ENCODE measurements around the gene PHOSPHO1.

PHOSPHO1 gene

GRCh38 chr17:49260011-49260816 is 29.6 kb upstream of the PHOSPHO1 start:
- peak; percentile 59 for DNase-seq (ENCODE audit: insufficient read length)
- FAIRE-seq = no peak
- no peak for TF ChIP-seq TAF1 (IDR thresholded peaks at IDR 0.05; ENCODE audit: borderline replicate concordance, low read depth, low read length)

GRCh38 chr17:49259663-49260010 is 29.1 kb upstream of the PHOSPHO1 start:
- FAIRE-seq = no peak
- TF ChIP-seq POLR2A (IDR thresholded peaks at IDR 0.05; ENCODE audit: low read depth, low read length) (no peak), TAF1 (IDR thresholded peaks at IDR 0.05; ENCODE audit: borderline replicate concordance, low read depth, low read length) (no peak), POLR2AphosphoS5 (IDR thresholded peaks at IDR 0.05; ENCODE audit: low read depth, low read length) (no peak)
- DNase-seq (ENCODE audit: insufficient read length) = no peak

- no peak for DNase-seq (ENCODE audit: insufficient read length)
- FAIRE-seq = no peak
- no peak for TF ChIP-seq POLR2AphosphoS5 (IDR thresholded peaks at IDR 0.05; ENCODE audit: low read depth, low read length)
Measured at GRCh38 chr17:49258394-49258793, 27.8 kb upstream of the PHOSPHO1 start.

- TF ChIP-seq TAF1 (IDR thresholded peaks at IDR 0.05; ENCODE audit: borderline replicate concordance, low read depth, low read length) = no peak
- no peak for TF ChIP-seq POLR2A (IDR thresholded peaks at IDR 0.05; ENCODE audit: low read depth, low read length)
- TF ChIP-seq POLR2AphosphoS5 (IDR thresholded peaks at IDR 0.05; ENCODE audit: low read depth, low read length) = no peak
- FAIRE-seq = no peak
- no peak for DNase-seq (ENCODE audit: insufficient read length)
Measured at GRCh38 chr17:49255125-49255524, 24.5 kb upstream of the PHOSPHO1 start.

GRCh38 chr17:49254066-49254465 is 23.5 kb upstream of the PHOSPHO1 start:
- FAIRE-seq (no peak), DNase-seq (ENCODE audit: insufficient read length) (no peak)
- TF ChIP-seq POLR2AphosphoS5 (IDR thresholded peaks at IDR 0.05; ENCODE audit: low read depth, low read length) (no peak), POLR2A (IDR thresholded peaks at IDR 0.05; ENCODE audit: low read depth, low read length) (no peak), TAF1 (IDR thresholded peaks at IDR 0.05; ENCODE audit: borderline replicate concordance, low read depth, low read length) (no peak)

- TF ChIP-seq POLR2AphosphoS5 (IDR thresholded peaks at IDR 0.05; ENCODE audit: low read depth, low read length) (no peak), TAF1 (IDR thresholded peaks at IDR 0.05; ENCODE audit: borderline replicate concordance, low read depth, low read length) (no peak), POLR2A (IDR thresholded peaks at IDR 0.05; ENCODE audit: low read depth, low read length) (no peak)
- FAIRE-seq = no peak
- no peak for DNase-seq (ENCODE audit: insufficient read length)
Measured at GRCh38 chr17:49252148-49252695, 21.6 kb upstream of the PHOSPHO1 start.

GRCh38 chr17:49249890-49250522 is 19.4 kb upstream of the PHOSPHO1 start:
- DNase-seq (ENCODE audit: insufficient read length) = no peak
- FAIRE-seq = no peak
- TF ChIP-seq POLR2AphosphoS5 (IDR thresholded peaks at IDR 0.05; ENCODE audit: low read depth, low read length) (no peak), POLR2A (IDR thresholded peaks at IDR 0.05; ENCODE audit: low read depth, low read length) (no peak), TAF1 (IDR thresholded peaks at IDR 0.05; ENCODE audit: borderline replicate concordance, low read depth, low read length) (no peak)

GRCh38 chr17:49249292-49249794 is 18.8 kb upstream of the PHOSPHO1 start:
- no peak for FAIRE-seq
- no peak for DNase-seq (ENCODE audit: insufficient read length)
- no peak for TF ChIP-seq TAF1 (IDR thresholded peaks at IDR 0.05; ENCODE audit: borderline replicate concordance, low read depth, low read length)
- TF ChIP-seq POLR2AphosphoS5 (IDR thresholded peaks at IDR 0.05; ENCODE audit: low read depth, low read length) = no peak
- no peak for TF ChIP-seq POLR2A (IDR thresholded peaks at IDR 0.05; ENCODE audit: low read depth, low read length)

- DNase-seq (ENCODE audit: insufficient read length) (no peak), FAIRE-seq (no peak)
- TF ChIP-seq POLR2A (IDR thresholded peaks at IDR 0.05; ENCODE audit: low read depth, low read length) (no peak), TAF1 (IDR thresholded peaks at IDR 0.05; ENCODE audit: borderline replicate concordance, low read depth, low read length) (no peak), POLR2AphosphoS5 (IDR thresholded peaks at IDR 0.05; ENCODE audit: low read depth, low read length) (no peak)
Measured at GRCh38 chr17:49247944-49248343, 17.4 kb upstream of the PHOSPHO1 start.

GRCh38 chr17:49244839-49245238 is 14.3 kb upstream of the PHOSPHO1 start:
- no peak for TF ChIP-seq POLR2A (IDR thresholded peaks at IDR 0.05; ENCODE audit: low read depth, low read length)
- TF ChIP-seq POLR2AphosphoS5 (IDR thresholded peaks at IDR 0.05; ENCODE audit: low read depth, low read length) = no peak
- TF ChIP-seq TAF1 (IDR thresholded peaks at IDR 0.05; ENCODE audit: borderline replicate concordance, low read depth, low read length) = no peak
- FAIRE-seq = no peak
- no peak for DNase-seq (ENCODE audit: insufficient read length)

GRCh38 chr17:49242813-49243212 is 12.2 kb upstream of the PHOSPHO1 start:
- FAIRE-seq (no peak), DNase-seq (ENCODE audit: insufficient read length) (no peak)
- no peak for TF ChIP-seq POLR2A (IDR thresholded peaks at IDR 0.05; ENCODE audit: low read depth, low read length)
- TF ChIP-seq POLR2AphosphoS5 (IDR thresholded peaks at IDR 0.05; ENCODE audit: low read depth, low read length) = no peak
- TF ChIP-seq TAF1 (IDR thresholded peaks at IDR 0.05; ENCODE audit: borderline replicate concordance, low read depth, low read length) = no peak
